ENCODE data around the gene SYTL3.

The SYTL3 gene

DNA sequence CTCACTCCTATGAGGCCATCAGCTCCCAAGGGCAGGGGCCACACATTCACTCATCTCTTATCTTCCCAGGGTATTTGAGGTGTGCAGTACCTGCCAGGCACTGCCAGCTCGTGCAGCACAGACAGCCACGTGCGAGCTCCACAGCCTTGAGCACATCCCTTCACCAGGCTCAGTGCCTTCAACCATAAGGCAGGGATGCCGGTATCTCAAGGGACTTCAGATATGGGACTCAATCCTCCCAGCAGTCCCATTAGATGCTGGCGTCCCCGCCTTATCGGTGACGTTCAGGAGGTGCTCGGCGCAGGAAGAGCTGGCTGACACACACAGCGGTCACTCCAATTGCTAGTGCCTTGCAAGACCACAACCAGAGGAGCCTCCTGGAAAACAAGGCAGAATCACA is 122.3 kb downstream of the SYTL3 start:
- peaks cover 100% of the 10 kb centered on the region for H3K36me3 ChIP-seq (ENCODE audit: control insufficient read depth, low read length)
- H3K9me3 ChIP-seq (ENCODE audit: control insufficient read depth, insufficient read depth, low read length): no peaks in the 10 kb centered on the region
- no peak overlapping the region for H3K27ac ChIP-seq (ENCODE audit: low read depth, low read length)
- no peaks in the 10 kb centered on the region for H3K27me3 ChIP-seq (ENCODE audit: control insufficient read depth, low read length)
- no peaks in the 10 kb centered on the region for H3K9me2 ChIP-seq (replicated peaks; ENCODE audit: control insufficient read depth, low read length)
- no peaks in the 10 kb centered on the region for H3K4me1 ChIP-seq (ENCODE audit: control insufficient read depth, low read length)
- H4K20me1 ChIP-seq (ENCODE audit: control insufficient read depth, insufficient read depth, low read depth, low read length): peaks cover 41% of the 10 kb centered on the region
- peaks cover 48% of the 10 kb centered on the region for H3F3A ChIP-seq (ENCODE audit: control insufficient read depth, insufficient read depth)
- TF ChIP-seq EZH2phosphoT487 (IDR thresholded peaks at IDR 0.05; ENCODE audit: borderline replicate concordance, low read length): no peak
- no peak overlapping the region for H3K4me3 ChIP-seq (ENCODE audit: low read length)
- no peak overlapping the region for H3K4me2 ChIP-seq (ENCODE audit: low read length)
- peaks cover 24% of the 10 kb centered on the region for H3K79me2 ChIP-seq (ENCODE audit: control insufficient read depth, low read length)

DNA sequence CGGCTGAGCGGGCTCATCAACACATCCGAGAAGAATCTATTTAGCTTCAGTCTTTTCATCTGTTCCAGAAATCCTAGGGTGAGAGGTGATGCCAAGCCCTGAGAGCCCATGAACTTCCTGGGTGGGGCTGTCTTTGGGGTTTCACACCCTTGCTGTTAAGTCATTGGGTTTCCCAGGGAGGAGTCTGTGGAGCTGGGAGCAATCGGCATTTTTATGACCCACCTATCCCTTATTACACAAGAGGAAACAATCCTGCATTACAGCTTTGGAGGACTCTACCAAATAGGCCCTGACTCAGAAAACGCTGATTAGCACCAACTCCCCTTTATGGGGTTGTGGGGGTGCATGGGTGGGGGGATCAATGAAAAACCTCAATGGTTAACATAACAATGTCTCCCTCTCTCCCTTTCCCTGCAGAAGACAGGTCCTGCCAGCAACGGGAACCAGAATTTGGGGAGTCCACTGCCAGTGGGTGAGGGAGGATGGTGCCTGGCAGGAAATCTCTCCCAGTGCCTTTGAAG is 123.1 kb downstream of the SYTL3 start:
- peaks cover 47% of the 10 kb centered on the region for H3F3A ChIP-seq (ENCODE audit: control insufficient read depth, insufficient read depth)
- H3K9me2 ChIP-seq (replicated peaks; ENCODE audit: control insufficient read depth, low read length): no peaks in the 10 kb centered on the region
- no peaks in the 10 kb centered on the region for H3K9me3 ChIP-seq (ENCODE audit: control insufficient read depth, insufficient read depth, low read length)
- no peak for TF ChIP-seq EZH2phosphoT487 (IDR thresholded peaks at IDR 0.05; ENCODE audit: borderline replicate concordance, low read length)
- TF ChIP-seq, protein P1, sequence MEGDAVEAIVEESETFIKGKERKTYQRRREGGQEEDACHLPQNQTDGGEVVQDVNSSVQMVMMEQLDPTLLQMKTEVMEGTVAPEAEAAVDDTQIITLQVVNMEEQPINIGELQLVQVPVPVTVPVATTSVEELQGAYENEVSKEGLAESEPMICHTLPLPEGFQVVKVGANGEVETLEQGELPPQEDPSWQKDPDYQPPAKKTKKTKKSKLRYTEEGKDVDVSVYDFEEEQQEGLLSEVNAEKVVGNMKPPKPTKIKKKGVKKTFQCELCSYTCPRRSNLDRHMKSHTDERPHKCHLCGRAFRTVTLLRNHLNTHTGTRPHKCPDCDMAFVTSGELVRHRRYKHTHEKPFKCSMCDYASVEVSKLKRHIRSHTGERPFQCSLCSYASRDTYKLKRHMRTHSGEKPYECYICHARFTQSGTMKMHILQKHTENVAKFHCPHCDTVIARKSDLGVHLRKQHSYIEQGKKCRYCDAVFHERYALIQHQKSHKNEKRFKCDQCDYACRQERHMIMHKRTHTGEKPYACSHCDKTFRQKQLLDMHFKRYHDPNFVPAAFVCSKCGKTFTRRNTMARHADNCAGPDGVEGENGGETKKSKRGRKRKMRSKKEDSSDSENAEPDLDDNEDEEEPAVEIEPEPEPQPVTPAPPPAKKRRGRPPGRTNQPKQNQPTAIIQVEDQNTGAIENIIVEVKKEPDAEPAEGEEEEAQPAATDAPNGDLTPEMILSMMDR (IDR thresholded peaks at IDR 0.05; ENCODE audit: low read depth, low read length, poor library complexity, severe bottlenecking): no peak
- peaks cover 31% of the 10 kb centered on the region for H3K79me2 ChIP-seq (ENCODE audit: control insufficient read depth, low read length)
- H3K4me2 ChIP-seq (ENCODE audit: low read length): no peak overlapping the region
- H3K36me3 ChIP-seq (ENCODE audit: control insufficient read depth, low read length): peaks cover 100% of the 10 kb centered on the region
- peaks cover 42% of the 10 kb centered on the region for H4K20me1 ChIP-seq (ENCODE audit: control insufficient read depth, insufficient read depth, low read depth, low read length)
- H3K27ac ChIP-seq (ENCODE audit: low read depth, low read length): no peak overlapping the region
- H3K4me1 ChIP-seq (ENCODE audit: control insufficient read depth, low read length): no peaks in the 10 kb centered on the region
- no peaks in the 10 kb centered on the region for H3K27me3 ChIP-seq (ENCODE audit: control insufficient read depth, low read length)
- H3K4me3 ChIP-seq (ENCODE audit: low read length): no peak overlapping the region

GRCh38 chr6:158773581-158774449 is 124.0 kb downstream of the SYTL3 start:
- H4K20me1 ChIP-seq (ENCODE audit: control insufficient read depth, insufficient read depth, low read depth, low read length): peaks cover 49% of the 10 kb centered on the region
- H3K9me2 ChIP-seq (replicated peaks; ENCODE audit: control insufficient read depth, low read length): no peaks in the 10 kb centered on the region
- H3K27ac ChIP-seq (ENCODE audit: low read depth, low read length): no peak overlapping the region
- H3F3A ChIP-seq (ENCODE audit: control insufficient read depth, insufficient read depth): peaks cover 52% of the 10 kb centered on the region
- H3K36me3 ChIP-seq (ENCODE audit: control insufficient read depth, low read length): peaks cover 100% of the 10 kb centered on the region
- peaks cover 40% of the 10 kb centered on the region for H3K79me2 ChIP-seq (ENCODE audit: control insufficient read depth, low read length)
- H3K4me3 ChIP-seq (ENCODE audit: low read length): no peak overlapping the region
- no peak overlapping the region for H3K4me2 ChIP-seq (ENCODE audit: low read length)
- H3K9me3 ChIP-seq (ENCODE audit: control insufficient read depth, insufficient read depth, low read length): no peaks in the 10 kb centered on the region
- TF ChIP-seq EZH2phosphoT487 (IDR thresholded peaks at IDR 0.05; ENCODE audit: borderline replicate concordance, low read length): no peak
- TF ChIP-seq, protein P1 (IDR thresholded peaks at IDR 0.05; ENCODE audit: low read depth, low read length, poor library complexity, severe bottlenecking): no peak
- no peaks in the 10 kb centered on the region for H3K27me3 ChIP-seq (ENCODE audit: control insufficient read depth, low read length)
- H3K4me1 ChIP-seq (ENCODE audit: control insufficient read depth, low read length): no peaks in the 10 kb centered on the region

Measured in DOHH2 (cell line).